T1000 (cell line): ENCODE data around the gene KL.

Experiments
- DNase-seq: peaks from one replicate; lab custom pipeline; 2025; ENCODE audit warnings: mixed read lengths; lab: John Stamatoyannopoulos, UW

The KL gene

GRCh38 chr13:33004511-33004910 is 11.7 kb upstream of the KL start:
- DNase-seq = no peak

- DNase-seq = no peak
Observed at GRCh38 chr13:33006134-33006533, 10.1 kb upstream of the KL start.

DNA sequence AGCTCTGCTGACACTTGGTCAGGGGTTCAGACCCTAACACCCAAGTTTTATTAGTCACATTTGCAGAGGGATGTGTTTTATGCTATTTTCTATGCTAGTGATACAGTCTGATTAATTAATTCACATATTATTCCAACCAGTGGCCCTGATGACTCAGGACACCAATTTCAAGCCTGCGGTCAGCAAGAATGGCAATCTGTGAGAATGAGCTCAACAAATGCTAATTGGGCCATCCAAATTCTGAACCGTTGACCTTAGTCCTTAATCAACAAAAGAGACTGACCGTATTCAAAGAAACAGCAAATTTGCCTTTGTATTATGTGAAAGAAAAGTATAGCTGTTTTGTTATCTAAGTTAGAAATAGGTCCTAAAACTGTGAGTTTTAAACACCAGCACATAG is 9.6 kb upstream of the KL start:
- no peak for DNase-seq

GRCh38 chr13:33007237-33007636 is 9.0 kb upstream of the KL start:
- DNase-seq = no peak

DNA sequence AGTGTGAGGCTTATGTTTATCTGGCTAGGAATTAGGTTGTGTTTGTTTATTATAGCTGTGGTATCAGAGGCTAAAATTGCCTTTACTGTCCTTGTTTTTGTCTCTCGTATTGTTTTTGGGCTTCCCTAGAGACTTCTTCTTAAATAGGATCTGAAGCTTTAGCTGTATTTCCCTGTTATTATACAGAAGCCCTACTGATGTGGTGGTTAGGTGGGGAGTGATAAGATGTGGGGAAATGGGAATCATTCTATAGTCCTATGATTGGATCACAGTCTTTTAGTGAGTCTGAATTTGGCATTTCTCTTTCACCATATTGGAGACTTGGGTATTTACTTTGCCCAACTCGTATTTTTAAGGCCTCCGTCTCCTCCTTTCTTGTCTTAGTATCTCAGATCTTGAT is 8.3 kb upstream of the KL start:
- no peak for DNase-seq

GRCh38 chr13:33008946-33009722 is 7.1 kb upstream of the KL start:
- no peak for DNase-seq

GRCh38 chr13:33011828-33012470 is 4.3 kb upstream of the KL start:
- no peak for DNase-seq

DNA sequence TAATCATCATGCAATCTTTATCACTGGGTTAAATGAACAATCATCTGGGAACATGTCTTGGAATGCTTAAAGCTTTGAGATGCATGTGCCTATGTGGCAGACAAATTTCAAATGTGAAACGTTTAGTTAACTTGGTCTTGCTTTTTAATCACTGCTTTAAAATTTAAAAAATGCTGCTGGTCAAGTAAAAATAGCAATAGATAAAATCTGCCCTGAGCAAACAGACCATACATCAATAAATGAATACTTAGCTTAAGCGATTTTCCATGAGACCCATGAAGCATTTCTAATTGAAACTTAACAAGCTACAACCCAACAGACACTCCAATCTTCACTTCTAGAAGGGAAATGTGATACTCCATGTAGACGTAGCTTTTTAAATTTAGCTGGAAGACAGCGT is 1.9 kb upstream of the KL start:
- DNase-seq = no peak

GRCh38 chr13:33015241-33015668 is 968 bp upstream of the KL start:
- DNase-seq = no peak

DNA sequence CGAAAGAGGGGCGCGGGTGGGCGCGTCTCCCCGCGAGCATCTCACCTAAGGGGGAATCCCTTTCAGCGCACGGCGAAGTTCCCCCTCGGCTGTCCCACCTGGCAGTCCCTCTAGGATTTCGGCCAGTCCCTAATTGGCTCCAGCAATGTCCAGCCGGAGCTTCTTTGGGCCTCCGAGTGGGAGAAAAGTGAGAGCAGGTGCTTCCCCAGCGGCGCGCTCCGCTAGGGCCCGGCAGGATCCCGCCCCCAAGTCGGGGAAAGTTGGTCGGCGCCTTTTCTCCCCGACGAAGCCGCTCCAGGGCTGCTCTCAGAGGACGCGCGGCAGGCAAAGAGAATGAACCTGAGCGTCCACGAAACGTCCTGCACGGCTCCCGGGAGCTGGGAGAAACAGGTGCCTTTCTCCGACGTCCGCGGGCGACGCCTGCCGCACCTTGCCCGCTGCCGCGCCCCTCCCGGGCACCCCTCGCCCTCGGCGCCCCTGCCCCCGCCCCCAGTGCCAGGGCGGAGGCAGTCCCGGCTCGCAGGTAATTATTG is 366 bp upstream of the KL start:
- no peak for DNase-seq

GRCh38 chr13:33017323-33017929 is 1.2 kb downstream of the KL start:
- no peak for DNase-seq

DNA sequence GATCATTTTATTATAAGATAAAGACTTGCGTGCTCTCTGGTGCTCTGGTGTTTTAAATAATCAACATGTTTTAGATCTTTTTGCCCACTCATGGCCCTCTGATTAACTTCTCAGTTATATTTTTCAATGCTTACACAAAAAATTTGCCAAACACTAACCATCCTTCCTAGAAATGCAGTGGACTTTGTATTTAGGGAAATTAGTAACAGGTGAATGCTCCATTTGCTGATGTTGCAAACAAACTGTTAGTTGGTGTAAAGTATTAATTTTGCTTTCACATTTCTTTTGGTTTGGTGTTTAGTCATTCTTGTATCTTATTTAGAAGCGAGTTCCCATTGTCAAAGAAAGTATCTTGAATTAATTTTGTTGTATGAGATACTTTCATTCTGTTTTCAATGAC is 2.7 kb downstream of the KL start:
- DNase-seq = no peak

GRCh38 chr13:33022986-33023385 is 6.8 kb downstream of the KL start:
- DNase-seq = no peak

- no peak for DNase-seq
Observed at GRCh38 chr13:33025220-33025744, 9.1 kb downstream of the KL start.

DNA sequence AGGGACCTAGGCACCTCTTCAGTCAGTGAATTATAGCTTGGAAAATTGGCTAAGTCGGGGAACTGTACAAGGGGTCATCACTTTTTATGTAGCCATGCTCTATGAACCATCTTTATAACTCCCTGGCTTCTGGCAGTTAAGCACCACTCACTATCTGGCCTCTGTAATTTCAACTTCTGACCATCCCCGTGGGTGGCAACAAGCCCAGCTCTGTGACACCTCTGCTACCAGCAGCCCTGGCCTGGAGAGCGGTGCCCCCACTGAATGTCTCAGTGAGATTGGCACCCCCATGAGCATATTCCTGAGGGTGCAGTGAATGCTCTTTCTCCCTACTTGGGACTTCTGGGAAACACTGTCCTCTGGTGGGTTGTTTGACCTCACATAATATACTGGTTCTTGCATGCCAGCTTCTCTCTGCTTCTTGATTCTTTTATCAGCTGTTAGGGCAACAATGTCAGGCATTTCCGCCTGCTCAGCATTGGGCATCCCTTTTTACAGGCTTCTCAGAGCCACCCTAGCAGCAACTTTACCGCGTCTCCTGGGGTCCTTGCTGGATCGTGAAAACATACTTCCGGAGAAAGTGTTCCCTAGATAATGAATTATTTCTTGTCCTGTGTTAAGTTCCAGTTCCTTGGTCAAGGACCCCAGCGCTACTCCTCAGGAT is 10.4 kb downstream of the KL start:
- no peak for DNase-seq

GRCh38 chr13:33028620-33029019 is 12.4 kb downstream of the KL start:
- no peak for DNase-seq

DNA sequence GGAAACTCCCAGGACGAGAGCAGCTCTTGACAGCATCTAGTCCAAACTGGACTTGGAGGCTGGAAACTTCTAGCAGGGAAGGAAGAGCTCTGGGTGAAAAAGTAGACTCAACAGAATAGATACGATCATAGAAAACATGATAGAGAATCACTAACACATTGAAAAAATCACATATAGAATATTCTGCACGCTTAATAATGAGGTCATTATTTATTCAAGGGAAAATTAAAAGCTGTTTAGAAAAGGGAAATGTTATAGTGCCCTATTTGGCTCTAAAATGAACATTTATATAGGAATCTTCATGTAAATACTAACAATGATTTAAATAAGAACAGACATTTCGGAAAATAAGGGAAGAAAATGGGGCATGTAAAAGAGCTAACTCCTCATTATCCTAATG is 15.1 kb downstream of the KL start:
- no peak for DNase-seq

DNA sequence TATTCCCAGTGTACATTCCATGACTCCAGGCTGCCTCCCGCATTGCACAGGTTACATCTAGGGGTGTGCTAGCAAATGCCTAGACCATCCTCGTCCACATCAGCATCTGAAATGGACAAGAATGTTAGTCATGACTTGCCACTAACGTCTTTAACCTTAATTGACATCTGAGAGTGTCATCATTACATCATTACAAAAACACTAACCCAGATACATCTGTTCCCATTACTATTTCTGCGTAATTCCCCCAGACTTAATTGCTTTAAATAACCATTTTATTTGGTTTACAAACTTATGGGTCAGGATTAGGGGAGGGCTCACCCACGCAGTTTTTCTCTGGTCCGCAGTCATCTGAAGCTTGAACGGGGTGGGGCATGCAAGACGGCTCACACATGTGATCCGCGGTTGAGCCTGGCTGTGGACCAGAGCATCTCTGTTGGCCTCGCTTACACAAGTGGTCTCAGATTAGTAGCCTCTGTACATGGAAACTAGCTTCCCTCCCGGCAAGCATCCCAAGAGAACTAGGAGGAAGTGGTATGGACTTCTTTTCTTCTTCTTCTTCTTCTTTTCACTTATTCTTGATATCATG is 15.9 kb downstream of the KL start:
- DNase-seq = peak; percentile 9

GRCh38 chr13:33033051-33033812 is 17.0 kb downstream of the KL start:
- no peak for DNase-seq

GRCh38 chr13:33033986-33034385 is 17.8 kb downstream of the KL start:
- DNase-seq = no peak

GRCh38 chr13:33034882-33035520 is 18.8 kb downstream of the KL start:
- DNase-seq = no peak
